RWPE2 (cell line): ENCODE results near the gene EPB41.

Experiments used
- ATAC-seq: fragments of 200-7000 bp; cut with Tn5 transposase; 3 replicates; pipeline ENCODE4 v1.9.1; 2021; ENCODE audit warnings: low read depth
- DNase-seq: peaks from one replicate; pipeline ENCODE4 v3.0.0-alpha.2; 2020; ENCODE audit warnings: low spot score
- H3K27ac ChIP-seq: fragments of 450-650 bp; 2 replicates; pipeline ENCODE4 v1.5.1; 2017; ENCODE audit warnings: mild to moderate bottlenecking; ENCODE audit not compliant: poor library complexity, severe bottlenecking
- H3K27me3 ChIP-seq: fragments of 250-450 bp; sonication (Bioruptor Pico); 2 replicates; pipeline ENCODE4 v1.5.1; 2021; ENCODE audit warnings: mild to moderate bottlenecking, moderate library complexity; ENCODE audit not compliant: insufficient read depth, poor library complexity, severe bottlenecking
- H3K36me3 ChIP-seq: fragments of 250-450 bp; sonication (Bioruptor Pico); 2 replicates; pipeline ENCODE4 v1.5.1; 2020; ENCODE audit warnings: low read depth, mild to moderate bottlenecking, moderate library complexity
- H3K4me1 ChIP-seq: fragments of 250-450 bp; sonication (Bioruptor Pico); 2 replicates; pipeline ENCODE4 v1.5.1; 2021; ENCODE audit warnings: mild to moderate bottlenecking, moderate library complexity; ENCODE audit not compliant: insufficient read depth, poor library complexity, severe bottlenecking
- H3K4me3 ChIP-seq: fragments of 250-450 bp; sonication (Bioruptor Pico); 2 replicates; pipeline ENCODE4 v1.5.1; 2021; ENCODE audit warnings: mild to moderate bottlenecking, moderate library complexity; ENCODE audit not compliant: severe bottlenecking
- H3K9me3 ChIP-seq: fragments of 250-450 bp; sonication (Bioruptor Pico); 2 replicates; pipeline ENCODE4 v1.5.1; 2021; ENCODE audit warnings: mild to moderate bottlenecking, moderate library complexity; ENCODE audit not compliant: severe bottlenecking
- CTCF ChIP-seq: fragments of 450-650 bp; IDR thresholded peaks from one replicate; pipeline ENCODE4 v1.5.1; 2017; ENCODE audit warnings: mild to moderate bottlenecking, moderate library complexity; ENCODE audit not compliant: poor library complexity, severe bottlenecking

The EPB41 gene

GRCh38 chr1:29094433-29094832 lies 180.1 kb downstream of the EPB41 start:
- Histone ChIP-seq H3K4me1 (peaks cover 14% of the 10 kb centered on the region), H3K36me3 (no peaks in the 10 kb centered on the region), H3K27me3 (no peaks in the 10 kb centered on the region), H3K9me3 (no peaks in the 10 kb centered on the region), H3K4me3 (no peak overlapping the region), H3K27ac (peak overlapping the region; percentile 19)
- DNase-seq, result no peak
- no peak for TF ChIP-seq CTCF
- ATAC-seq, result peak; percentile 62

GRCh38 chr1:29094954-29095353 lies 180.6 kb downstream of the EPB41 start:
- peaks cover 3% of the 10 kb centered on the region; the same call in 1 of the 2 replicates for H3K36me3 ChIP-seq
- DNase-seq (no peak), ATAC-seq (peak; percentile 64)
- no peaks in the 10 kb centered on the region for H3K9me3 ChIP-seq
- peak overlapping the region; percentile 19 for H3K27ac ChIP-seq
- H3K4me3 ChIP-seq, result no peak overlapping the region
- H3K27me3 ChIP-seq, result no peaks in the 10 kb centered on the region
- peaks cover 14% of the 10 kb centered on the region for H3K4me1 ChIP-seq
- TF ChIP-seq CTCF, result no peak

GRCh38 chr1:29096231-29096886 lies 182.0 kb downstream of the EPB41 start:
- Histone ChIP-seq H3K27me3 (no peaks in the 10 kb centered on the region), H3K36me3 (peaks cover 3% of the 10 kb centered on the region; the same call in 1 of the 2 replicates), H3K4me3 (no peak overlapping the region), H3K4me1 (peaks cover 14% of the 10 kb centered on the region), H3K27ac (no peak overlapping the region), H3K9me3 (no peaks in the 10 kb centered on the region)
- TF ChIP-seq CTCF, result no peak
- no peak for ATAC-seq
- DNase-seq, result no peak

- Histone ChIP-seq H3K4me3 (no peak overlapping the region), H3K27me3 (no peaks in the 10 kb centered on the region), H3K27ac (no peak overlapping the region), H3K9me3 (no peaks in the 10 kb centered on the region), H3K4me1 (peaks cover 10% of the 10 kb centered on the region), H3K36me3 (peaks cover 3% of the 10 kb centered on the region; the same call in 1 of the 2 replicates)
- DNase-seq (no peak), ATAC-seq (no peak)
- no peak for TF ChIP-seq CTCF
Measured at GRCh38 chr1:29099286-29099685, 184.9 kb downstream of the EPB41 start.

- TF ChIP-seq CTCF, result no peak
- Histone ChIP-seq H3K27ac (no peak overlapping the region), H3K27me3 (no peaks in the 10 kb centered on the region), H3K9me3 (no peaks in the 10 kb centered on the region), H3K4me3 (no peak overlapping the region), H3K4me1 (no peaks in the 10 kb centered on the region), H3K36me3 (peaks cover 3% of the 10 kb centered on the region; the same call in 1 of the 2 replicates)
- ATAC-seq (no peak), DNase-seq (no peak)
Measured at GRCh38 chr1:29100487-29100886, 186.1 kb downstream of the EPB41 start.
